Measurements from ENCODE around the gene CPSF7.

CPSF7 gene

DNA sequence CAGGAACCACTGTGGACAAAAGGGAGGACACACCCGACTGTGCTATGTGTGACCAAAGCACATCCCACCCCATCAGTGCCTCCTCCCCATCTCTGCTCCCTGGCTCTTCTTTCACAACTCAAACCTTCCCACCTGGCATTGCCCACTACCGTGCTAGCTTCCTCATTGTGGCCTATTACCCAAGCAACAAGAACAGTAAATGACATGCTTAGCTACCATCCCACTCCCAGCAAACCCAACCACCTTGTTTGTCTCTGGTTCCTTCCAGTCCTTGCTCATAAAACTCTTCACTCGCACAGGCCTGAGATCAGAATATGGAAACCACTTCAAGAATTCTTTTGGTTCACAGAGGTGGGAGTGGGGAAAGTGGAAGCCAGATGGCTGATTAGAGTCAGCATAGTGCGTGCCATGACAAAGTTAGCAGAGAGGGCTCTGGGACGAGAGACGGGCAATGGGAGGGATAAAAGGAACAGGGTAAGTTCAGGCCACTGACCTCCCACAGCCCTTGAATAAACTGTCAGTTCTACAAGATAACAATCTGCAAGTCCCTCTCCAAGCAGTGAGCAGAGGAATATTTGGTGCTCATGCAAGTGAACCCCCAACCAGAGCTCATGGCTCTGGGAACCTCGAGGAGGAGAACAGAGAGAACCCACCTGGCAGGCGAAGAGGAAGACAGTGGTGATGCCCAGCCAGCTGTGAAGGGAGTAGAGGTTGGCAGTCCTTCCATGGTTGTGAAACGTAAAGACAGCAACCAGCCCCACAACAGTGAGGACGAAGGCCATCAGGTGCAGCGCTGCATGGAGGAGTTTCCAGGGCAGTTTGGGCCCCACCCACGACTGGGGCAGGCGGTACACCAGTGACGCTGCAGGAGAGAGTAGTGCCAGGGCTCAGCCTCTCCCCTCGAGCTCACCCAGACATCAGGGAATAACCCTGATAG, 76.4 kb downstream of the CPSF7 start:
- DNase-seq = no peak
